PC-3 (cell line): ENCODE results near the gene DPH6. TPM values are rescaled to one million over a fixed set of nuclear protein-coding genes. Genes with fewer than 3 reads are reported as not detected.

ENCODE experiments used
- ATAC-seq: fragments of 200-7000 bp; cut with Tn5 transposase; 2 replicates; pipeline ENCODE4 v1.9.1; 2020; ENCODE audit warnings: mild to moderate bottlenecking, moderate library complexity
- BruUV-seq: library from RNA; stranded (reverse); fragments of 400-500 nt; replicated peaks from 2 replicates; lab custom pipeline; 2021; lab: Mats Ljungman, UMichigan
- CTCF ChIA-PET: fragments of 300-600 bp; sonication (Branson Sonifier 250); formaldehyde crosslinking; loops from one replicate; lab custom pipeline; 2022; ENCODE audit warnings: antibody characterized with exemption; lab: Charles Lee
- POLR2A ChIA-PET: fragments of 300-600 bp; sonication (Branson Sonifier 250); formaldehyde crosslinking; loops from one replicate; lab custom pipeline; 2022; ENCODE audit warnings: antibody characterized with exemption; ENCODE audit not compliant: unreplicated experiment; lab: Charles Lee
- DNase-seq: peaks from one replicate; pipeline ENCODE4 v3.0.0-alpha.2; 2015
- H2AFZ ChIP-seq: fragments of 300-600 bp; sonication (generic); 2 replicates; pipeline ENCODE4 v1.6.0; 2016; ENCODE audit warnings: antibody characterized with exemption, low read length
- H3F3A ChIP-seq: fragments of 300-600 bp; sonication (generic); one replicate; pipeline ENCODE4 v1.6.0; 2017; ENCODE audit warnings: antibody characterized with exemption, low read length, control low read depth, mild to moderate bottlenecking; ENCODE audit not compliant: unreplicated experiment
- H3K27ac ChIP-seq: fragments of 300-600 bp; sonication (generic); 2 replicates; pipeline ENCODE4 v1.5.1; 2016; ENCODE audit warnings: mild to moderate bottlenecking, low read length
- H3K27me3 ChIP-seq: fragments of 300-600 bp; sonication (generic); 2 replicates; pipeline ENCODE4 v1.6.1; 2016; ENCODE audit warnings: low read length, mixed read lengths
- H3K36me3 ChIP-seq: fragments of 300-600 bp; sonication (generic); 2 replicates; pipeline ENCODE4 v1.6.1; 2016; ENCODE audit warnings: low read depth, mixed run types, low read length, mixed read lengths
- H3K4me1 ChIP-seq: fragments of 300-600 bp; sonication (generic); 2 replicates; pipeline ENCODE4 v1.5.1; 2016; ENCODE audit warnings: low read length; ENCODE audit not compliant: insufficient read depth
- H3K4me2 ChIP-seq: fragments of 300-600 bp; sonication (generic); 2 replicates; pipeline ENCODE4 v1.6.0; 2016; ENCODE audit warnings: low read length
- H3K4me3 ChIP-seq: fragments of 300-600 bp; sonication (generic); 2 replicates; pipeline ENCODE4 v1.5.1; 2016; ENCODE audit warnings: mild to moderate bottlenecking, low read length, mixed read lengths
- H3K79me2 ChIP-seq: fragments of 300-600 bp; sonication (generic); 2 replicates; pipeline ENCODE4 v1.6.1; 2017; ENCODE audit warnings: low read length, mixed read lengths
- H3K9ac ChIP-seq: fragments of 300-600 bp; sonication (generic); 2 replicates; pipeline ENCODE4 v1.6.0; 2016; ENCODE audit warnings: mild to moderate bottlenecking, low read length
- H3K9me2 ChIP-seq: fragments of 300-600 bp; sonication (generic); replicated peaks from 2 replicates; pipeline ENCODE4 v1.6.1; 2016; ENCODE audit warnings: mixed run types, low read length, mixed read lengths
- H3K9me3 ChIP-seq: fragments of 300-600 bp; sonication (generic); 2 replicates; pipeline ENCODE4 v1.6.1; 2016; ENCODE audit warnings: low read length, mixed read lengths
- H4K20me1 ChIP-seq: fragments of 300-600 bp; sonication (generic); 2 replicates; pipeline ENCODE4 v1.6.1; 2016; ENCODE audit warnings: low read length, mixed read lengths
- EZH2 ChIP-seq: fragments of 300-600 bp; sonication (generic); IDR thresholded peaks from one replicate; pipeline ENCODE4 v1.6.1; 2017; ENCODE audit warnings: antibody characterized with exemption, mild to moderate bottlenecking, low read length; ENCODE audit not compliant: unreplicated experiment
- EZH2phosphoT487 ChIP-seq: fragments of 300-600 bp; sonication (generic); IDR thresholded peaks from 2 replicates; pipeline ENCODE4 v1.6.1; 2018; ENCODE audit warnings: mild to moderate bottlenecking, antibody characterized with exemption, low read length, borderline replicate concordance
- intact Hi-C: fragments of 100-400 bp; cut with micrococcal nuclease; formaldehyde crosslinking; loops from 2 replicates; pipeline ENCODE4 v1.9.0; 2023
- total RNA-seq: library from RNA; depleted of rRNA; stranded (reverse); fragments of >200 nt; gene quantifications from 2 replicates; pipeline ENCODE4 v1.2.3, GENCODE V29; 2014
- TF ChIP-seq, protein P1 (sequence below): fragments of 300-600 bp; sonication (generic); conservative IDR thresholded peaks from 2 replicates; pipeline ENCODE4 v1.5.1; 2017; ENCODE audit warnings: antibody characterized with exemption, low read depth, mild to moderate bottlenecking, low read length

The DPH6 gene
- total RNA-seq, 1 experiment from 2014 or later: 6.9 TPM

DNA sequence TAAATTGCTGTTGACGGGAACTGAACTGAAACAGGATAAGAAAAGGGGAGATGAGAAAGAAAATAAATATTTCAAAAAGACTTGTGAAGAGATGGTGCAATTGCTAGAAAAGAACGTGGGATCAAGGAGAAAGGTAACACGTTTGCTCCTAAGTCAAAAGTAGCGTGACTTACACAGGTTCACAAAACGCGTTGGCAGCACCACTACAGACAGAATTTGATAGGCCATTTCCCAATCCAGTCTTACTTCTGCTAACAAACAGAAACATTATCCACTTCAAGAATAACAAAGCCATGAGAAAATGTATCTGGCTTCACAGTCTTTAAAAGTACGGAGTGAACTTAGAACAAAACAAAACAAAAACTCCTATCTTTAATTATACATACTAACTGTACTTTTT, 75.5 kb downstream of the DPH6 start:
- Histone ChIP-seq H3K9me2 (no peaks in the 10 kb centered on the region), H3K4me1 (0 out of 2 replicates have a peak, but pooled peaks cover 2% of the 10 kb centered on the region), H3K9ac (no peak overlapping the region), H2AFZ (no peak overlapping the region), H3K4me2 (no peak overlapping the region), H3K79me2 (no peaks in the 10 kb centered on the region), H4K20me1 (no peaks in the 10 kb centered on the region), H3K27me3 (no peaks in the 10 kb centered on the region), H3K4me3 (no peak overlapping the region), H3K9me3 (no peaks in the 10 kb centered on the region), H3K27ac (no peak overlapping the region), H3F3A (no peaks in the 10 kb centered on the region), H3K36me3 (no peaks in the 10 kb centered on the region)
- no TSS peak for BruUV-seq
- no peak for DNase-seq
- POLR2A ChIA-PET: no interaction called here
- TF ChIP-seq EZH2phosphoT487 (no peak), EZH2 (no peak)
- TF ChIP-seq, protein P1, sequence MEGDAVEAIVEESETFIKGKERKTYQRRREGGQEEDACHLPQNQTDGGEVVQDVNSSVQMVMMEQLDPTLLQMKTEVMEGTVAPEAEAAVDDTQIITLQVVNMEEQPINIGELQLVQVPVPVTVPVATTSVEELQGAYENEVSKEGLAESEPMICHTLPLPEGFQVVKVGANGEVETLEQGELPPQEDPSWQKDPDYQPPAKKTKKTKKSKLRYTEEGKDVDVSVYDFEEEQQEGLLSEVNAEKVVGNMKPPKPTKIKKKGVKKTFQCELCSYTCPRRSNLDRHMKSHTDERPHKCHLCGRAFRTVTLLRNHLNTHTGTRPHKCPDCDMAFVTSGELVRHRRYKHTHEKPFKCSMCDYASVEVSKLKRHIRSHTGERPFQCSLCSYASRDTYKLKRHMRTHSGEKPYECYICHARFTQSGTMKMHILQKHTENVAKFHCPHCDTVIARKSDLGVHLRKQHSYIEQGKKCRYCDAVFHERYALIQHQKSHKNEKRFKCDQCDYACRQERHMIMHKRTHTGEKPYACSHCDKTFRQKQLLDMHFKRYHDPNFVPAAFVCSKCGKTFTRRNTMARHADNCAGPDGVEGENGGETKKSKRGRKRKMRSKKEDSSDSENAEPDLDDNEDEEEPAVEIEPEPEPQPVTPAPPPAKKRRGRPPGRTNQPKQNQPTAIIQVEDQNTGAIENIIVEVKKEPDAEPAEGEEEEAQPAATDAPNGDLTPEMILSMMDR: no peak
- intact Hi-C loops: no loop called here
- no peak for ATAC-seq
- CTCF ChIA-PET: no interaction called here

DNA sequence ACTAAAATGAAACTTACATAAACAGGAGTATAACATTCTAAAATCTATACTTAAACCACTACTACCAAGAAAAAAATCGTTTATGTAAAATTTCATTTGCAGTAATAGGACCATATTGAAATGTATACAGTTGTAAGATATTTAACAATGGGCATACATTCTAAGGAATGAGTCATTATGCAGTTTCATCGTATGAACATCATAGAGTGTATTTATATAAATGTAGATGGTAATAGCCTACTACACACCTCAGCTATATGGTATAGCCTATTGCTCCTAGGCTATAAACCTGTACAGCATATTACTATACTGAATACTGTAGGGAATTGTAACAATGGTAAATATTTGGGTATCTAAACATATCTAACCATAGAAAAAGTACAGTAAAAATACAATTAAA, 79.5 kb downstream of the DPH6 start:
- H3K4me2 ChIP-seq: no peak overlapping the region
- ChIA-PET CTCF (no interaction called here), POLR2A (no interaction called here)
- H3K4me3 ChIP-seq: no peak overlapping the region
- DNase-seq (peak; percentile 50), ATAC-seq (peak; percentile 35; the same call in 1 of the 2 replicates)
- H3K9me3 ChIP-seq: no peaks in the 10 kb centered on the region
- no peaks in the 10 kb centered on the region for H3K27me3 ChIP-seq
- H3K27ac ChIP-seq: no peak overlapping the region
- H3K4me1 ChIP-seq: 0 out of 2 replicates have a peak, but pooled peaks cover 2% of the 10 kb centered on the region
- BruUV-seq: no TSS peak
- TF ChIP-seq EZH2: no peak
- TF ChIP-seq, protein P1: no peak
- TF ChIP-seq EZH2phosphoT487: no peak
- H3K36me3 ChIP-seq: no peaks in the 10 kb centered on the region
- H3K9me2 ChIP-seq: no peaks in the 10 kb centered on the region
- no peaks in the 10 kb centered on the region for H3F3A ChIP-seq
- intact Hi-C loops: no loop called here
- H2AFZ ChIP-seq: no peak overlapping the region
- no peaks in the 10 kb centered on the region for H3K79me2 ChIP-seq
- no peak overlapping the region for H3K9ac ChIP-seq
- H4K20me1 ChIP-seq: no peaks in the 10 kb centered on the region

DNA sequence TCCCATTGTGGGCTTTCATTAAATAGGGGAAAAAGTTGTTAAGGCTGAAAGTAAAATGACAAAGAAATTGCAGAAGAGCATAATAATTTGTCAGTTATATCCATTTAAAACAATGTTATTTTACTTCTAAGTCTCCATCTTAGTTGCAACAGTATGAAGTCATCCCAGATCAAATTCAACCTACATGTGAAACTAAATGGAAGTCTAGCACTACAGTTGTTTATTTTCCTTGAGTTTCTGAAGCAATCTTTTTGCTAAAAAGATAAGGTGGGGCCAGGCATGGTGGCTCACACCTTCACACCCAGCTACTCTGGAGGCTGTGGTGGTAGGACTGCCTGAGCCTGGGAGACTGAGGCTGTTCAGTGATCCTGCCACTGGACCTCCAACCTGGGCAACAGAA, 80.2 kb downstream of the DPH6 start:
- no TSS peak for BruUV-seq
- intact Hi-C loops: no loop called here
- Histone ChIP-seq H3F3A (no peaks in the 10 kb centered on the region), H3K9me3 (no peaks in the 10 kb centered on the region), H3K36me3 (no peaks in the 10 kb centered on the region), H2AFZ (no peak overlapping the region), H3K9me2 (no peaks in the 10 kb centered on the region), H4K20me1 (no peaks in the 10 kb centered on the region), H3K79me2 (no peaks in the 10 kb centered on the region), H3K27me3 (no peaks in the 10 kb centered on the region), H3K4me2 (no peak overlapping the region), H3K4me1 (0 out of 2 replicates have a peak, but pooled peaks cover 2% of the 10 kb centered on the region), H3K9ac (no peak overlapping the region), H3K27ac (no peak overlapping the region), H3K4me3 (no peak overlapping the region)
- CTCF ChIA-PET: no interaction called here
- TF ChIP-seq EZH2phosphoT487: no peak
- no peak for TF ChIP-seq EZH2
- TF ChIP-seq, protein P1: no peak
- POLR2A ChIA-PET: no interaction called here
- DNase-seq (no peak), ATAC-seq (no peak)
